GM08714 (cell line): ENCODE data around the gene GCSH.
A peak's percentile ranks its signal among the peaks of the same experiment; 100 is the strongest.

Source experiments
- H3K4me3 ChIP-seq: fragments of 200-500 bp; sonication (Bioruptor generic); 2 replicates; pipeline ENCODE4 v1.5.1; 2014; ENCODE audit warnings: mild to moderate bottlenecking, low read length, inconsistent platforms
- ZNF274 ChIP-seq: IDR thresholded peaks from 2 replicates; pipeline ENCODE4 v1.6.1; 2012; ENCODE audit warnings: mild to moderate bottlenecking, low read depth, low read length

GCSH gene

DNA sequence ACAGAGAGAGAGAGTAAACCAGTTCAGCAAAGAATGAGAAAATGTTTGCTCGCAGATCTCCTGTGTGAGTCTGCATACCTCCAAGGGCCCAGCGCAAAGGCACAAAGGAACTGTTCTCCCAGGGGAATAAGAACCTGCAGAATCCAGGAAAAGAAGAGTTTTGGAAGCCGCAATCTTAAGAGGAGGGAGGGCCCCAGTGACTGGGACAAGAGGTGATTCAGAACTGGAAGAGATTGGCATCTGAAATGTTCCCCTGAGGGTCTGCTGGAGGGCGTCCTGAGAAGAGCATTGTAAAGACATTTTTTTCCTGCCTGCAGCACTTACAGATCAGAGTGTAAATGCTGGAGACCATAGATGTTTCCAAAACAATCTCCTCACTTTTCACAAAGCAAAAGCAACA lies 54.5 kb downstream of the GCSH start:
- H3K4me3 ChIP-seq: no peak overlapping the region
- TF ChIP-seq ZNF274: no peak

GRCh38 chr16:81040842-81041241 lies 55.4 kb downstream of the GCSH start:
- no peak for TF ChIP-seq ZNF274
- H3K4me3 ChIP-seq: no peak overlapping the region

DNA sequence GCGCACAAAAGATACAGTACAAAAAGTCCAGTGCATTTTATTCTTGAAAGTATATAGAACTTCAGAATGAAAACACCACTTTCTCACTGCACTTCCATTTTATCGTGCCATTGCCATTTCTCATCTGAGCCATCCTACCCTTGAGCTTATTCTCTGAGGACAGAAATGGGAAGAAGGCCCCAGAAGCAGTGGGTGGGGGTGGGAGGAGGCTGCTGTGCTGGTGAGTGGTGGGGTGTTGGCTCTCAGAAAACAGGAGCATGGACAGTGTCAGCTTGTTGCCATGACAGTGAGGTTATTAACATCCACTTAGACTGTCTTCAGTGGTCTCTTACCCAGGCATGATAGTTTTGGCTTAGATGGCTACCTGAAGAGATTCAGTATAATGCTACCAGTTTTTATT lies 56.1 kb downstream of the GCSH start:
- H3K4me3 ChIP-seq: no peak overlapping the region
- no peak for TF ChIP-seq ZNF274

- H3K4me3 ChIP-seq: peak overlapping the region; percentile 99
- TF ChIP-seq ZNF274: no peak
Measured at GRCh38 chr16:81036751-81037350, 59.3 kb downstream of the GCSH start.

- no peak for TF ChIP-seq ZNF274
- peak overlapping the region; percentile 99 for H3K4me3 ChIP-seq
Measured at GRCh38 chr16:81035975-81036750, 60.0 kb downstream of the GCSH start.

- no peak for TF ChIP-seq ZNF274
- peak within 1 kb of the TSS; percentile 99 for H3K4me3 ChIP-seq
Measured at GRCh38 chr16:81035398-81035974, 60.7 kb downstream of the GCSH start, which contains the start of gene ATMIN. ATMIN (plus strand) TSS chr16:81035842; CDS start chr16:81035871, 29 bp downstream.
